Heart right ventricle (tissue), 16 donors: ENCODE data around the gene ADAM10. TPM values are rescaled to one million over a fixed set of nuclear protein-coding genes. Genes with fewer than 3 reads are reported as not detected.

Experiments
- ATAC-seq, 8 donors: fragments of 200-7000 bp; cut with Tn5 transposase; one replicate each; pipeline ENCODE4 v1.9.1; 2020; ENCODE audit warnings: mild to moderate bottlenecking in 8 of 8, moderate library complexity in 8 of 8, moderate number of reproducible peaks in 1 of 8
- DNase-seq, 2 donors: peaks; one replicate each; pipeline ENCODE4 v3.0.0-alpha.2; 2020
- H3K27ac ChIP-seq, 10 donors: fragments of 200-600 bp; sonication (generic) in 2 of 10; one replicate each; pipeline versions ENCODE4 v1.5.0 to v1.8.0; 2020 to 2022; ENCODE audit warnings: mild to moderate bottlenecking in 3 of 10
- H3K27me3 ChIP-seq, 7 donors: fragments of 200-600 bp; one replicate each; pipeline ENCODE4 v1.8.0; 2021 to 2022; ENCODE audit warnings: mild to moderate bottlenecking in 2 of 7
- H3K36me3 ChIP-seq, 9 donors: fragments of 200-600 bp; sonication (generic) in 1 of 9; one replicate each; pipeline versions ENCODE4 v1.5.0 to v1.8.0; 2020 to 2022; ENCODE audit warnings: mild to moderate bottlenecking in 2 of 9
- H3K4me1 ChIP-seq, 9 donors: fragments of 200-600 bp; sonication (generic) in 1 of 9; one replicate each; pipeline versions ENCODE4 v1.5.0 to v1.8.0; 2020 to 2022; ENCODE audit warnings: mild to moderate bottlenecking in 4 of 9
- H3K4me3 ChIP-seq, 10 donors: fragments of 200-600 bp; sonication (generic) in 2 of 10; one replicate each; pipeline versions ENCODE4 v1.5.0 to v1.8.0; 2020 to 2022; ENCODE audit warnings: mild to moderate bottlenecking in 7 of 10, moderate library complexity in 2 of 10
- H3K9me3 ChIP-seq, 11 donors: fragments of 200-600 bp in 10 of 11; sonication (generic) in 2 of 11; one replicate each; pipeline versions ENCODE4 v1.5.0 to v1.8.0; 2013 to 2022; ENCODE audit warnings: mild to moderate bottlenecking in 2 of 11, control low read depth in 1 of 11, moderate library complexity in 1 of 11
- WGBS, 2 donors: extraction: QIAGEN DNeasy Blood & Tissue Kit; methylation state at CpG; one replicate each; pipeline ENCODE4 v1.1.7; 2013; ENCODE audit warnings: inconsistent platforms in 1 of 2; 5-methylcytosine and 5-hydroxymethylcytosine counted together
- intact Hi-C, 10 donors: fragments of 100-400 bp; cut with DNase I; formaldehyde crosslinking; loops; one replicate each; pipeline versions ENCODE4 v1.11.1 to v1.14.2; 2022
- polyA plus RNA-seq, 2 donors: library from polyadenylated mRNA; stranded (reverse); fragments of 200-250 nt; gene quantifications; one replicate each; pipeline ENCODE4 v1.2.3, GENCODE V29; 2013
- total RNA-seq, 10 donors: library from RNA; stranded (reverse); fragmentation: NEBNext Ultra II Directional in 3 of 10; extraction: Animal tissue kit (Norgen Biotek cat#: 25700) in 3 of 10; gene quantifications; one replicate each; pipeline versions ENCODE4 v1.2.1 to v1.2.4, GENCODE V29; 2021 to 2023
- TF ChIP-seq, protein P1 (sequence below), 9 donors: fragments of 200-600 bp; sonication (generic) in 2 of 9; IDR thresholded peaks; one replicate each; pipeline versions ENCODE4 v1.5.0 to v1.8.0; 2021 to 2022; ENCODE audit warnings: antibody characterized with exemption in 9 of 9, mild to moderate bottlenecking in 5 of 9, moderate library complexity in 1 of 9
- donor health status: Arrhythmogenic right ventricular cardiomyopathy.
- donor health status: ischemic (EF 13 %, LVEDD 7.1; RV severe dilation, severe dysfunction).
- donor health status: healthy with polysubstance abuse.
- donor health status: DM: no; HTN: yes; CAD: no.
- donor health status: DM: no; HTN: no; CAD: no.
- donor health status: ischemic (EF 25% LVEDD 6.9; RV normal size, moderate dysfunction).
- donor health status: ischemic (EF 25% LVEDD 5.7; RV mildly dilated, moderate dysfunction).
- donor health status: healthy.
- donor health status: DM: yes; HTN: yes; CAD: no.
- donor health status: Ischemic cardiomyopathy.
- donor health status: ischemic (EF 35%, LVEDD 5.7; RV mildly dilated, moderate dysfunction).
- donor health status: nonischemic (EF 11% LVEDD 7.7; RV severe dilation, severe dysfunction).
- donor health status: DM: yes; HTN: yes; CAD: no.
- donor health status: PGD.
- donor health status: ischemic (EF 29% LVEDD 5.4; RV normal size, mild dysfunction).
- donor health status: nonischemic (EF 23%, LVEDD 6.1; RV moderate dilation, normal function).

The ADAM10 gene
- total and polyA plus RNA-seq, 12 donors, result 10.2 to 110 (median 80.1) TPM

DNA sequence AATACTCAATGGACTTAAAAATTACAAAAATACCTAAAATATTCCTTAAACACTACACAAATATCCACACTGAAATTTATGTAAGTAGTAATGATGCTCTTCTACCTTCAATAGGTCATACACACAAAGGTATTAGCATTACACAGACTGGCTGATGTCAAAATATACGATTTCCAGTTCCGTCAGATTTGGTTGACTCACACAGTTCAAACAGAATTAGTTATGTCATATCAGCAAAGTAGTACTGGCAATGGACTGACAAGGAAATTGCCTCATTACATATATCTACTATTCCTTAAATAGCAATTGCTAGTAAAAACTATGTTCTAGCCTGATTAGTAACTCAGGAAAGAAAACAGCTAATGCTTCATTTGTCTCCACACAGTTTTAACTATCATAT is 70.8 kb downstream of the ADAM10 start:
- Histone ChIP-seq H3K27ac (peak overlapping the region in 1 of 10 donors; percentile 18), H3K9me3 (no peaks in the 10 kb centered on the region), H3K4me3 (no peak overlapping the region), H3K27me3 (no peaks in the 10 kb centered on the region), H3K36me3 (peaks cover 0 to 44% (median 0%) of the 10 kb centered on the region in 9 donors), H3K4me1 (peaks cover 0 to 44% (median 22%) of the 10 kb centered on the region in 9 donors)
- WGBS, 2 donors, result 74 to 75% methylated on average over 2 of the region's 2 CpGs
- intact Hi-C loops, result loop anchor here in 2 of 10 donors (5.0 kb wide), 1 partner anchor 69 kb away; the partner anchor contains the start of gene ADAM10 (in 2 of the 2)
- TF ChIP-seq, protein P1, sequence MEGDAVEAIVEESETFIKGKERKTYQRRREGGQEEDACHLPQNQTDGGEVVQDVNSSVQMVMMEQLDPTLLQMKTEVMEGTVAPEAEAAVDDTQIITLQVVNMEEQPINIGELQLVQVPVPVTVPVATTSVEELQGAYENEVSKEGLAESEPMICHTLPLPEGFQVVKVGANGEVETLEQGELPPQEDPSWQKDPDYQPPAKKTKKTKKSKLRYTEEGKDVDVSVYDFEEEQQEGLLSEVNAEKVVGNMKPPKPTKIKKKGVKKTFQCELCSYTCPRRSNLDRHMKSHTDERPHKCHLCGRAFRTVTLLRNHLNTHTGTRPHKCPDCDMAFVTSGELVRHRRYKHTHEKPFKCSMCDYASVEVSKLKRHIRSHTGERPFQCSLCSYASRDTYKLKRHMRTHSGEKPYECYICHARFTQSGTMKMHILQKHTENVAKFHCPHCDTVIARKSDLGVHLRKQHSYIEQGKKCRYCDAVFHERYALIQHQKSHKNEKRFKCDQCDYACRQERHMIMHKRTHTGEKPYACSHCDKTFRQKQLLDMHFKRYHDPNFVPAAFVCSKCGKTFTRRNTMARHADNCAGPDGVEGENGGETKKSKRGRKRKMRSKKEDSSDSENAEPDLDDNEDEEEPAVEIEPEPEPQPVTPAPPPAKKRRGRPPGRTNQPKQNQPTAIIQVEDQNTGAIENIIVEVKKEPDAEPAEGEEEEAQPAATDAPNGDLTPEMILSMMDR (IDR thresholded peaks at IDR 0.05), result no peak
- DNase-seq (no peak), ATAC-seq (peak in 2 of 8 donors; percentile 41 to 47)

DNA sequence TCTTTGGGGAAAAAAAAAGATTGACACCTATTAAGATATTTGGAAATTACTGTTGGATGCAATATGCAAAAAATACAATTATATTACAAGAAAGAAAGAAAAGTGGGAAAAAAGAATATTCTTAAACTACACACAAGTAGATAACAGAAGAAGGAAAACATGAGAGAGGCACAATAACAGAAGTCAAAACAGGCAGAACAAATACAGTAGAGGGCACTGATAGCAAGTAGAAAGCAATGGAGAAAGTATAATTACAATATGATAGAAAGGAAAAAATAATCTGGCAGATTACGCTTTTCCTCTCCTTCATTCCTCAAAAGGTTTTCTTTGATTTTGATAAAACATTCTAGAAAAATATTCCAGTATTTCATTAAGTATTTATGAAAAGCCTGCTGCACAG is 72.1 kb downstream of the ADAM10 start:
- Histone ChIP-seq H3K4me3 (no peak overlapping the region), H3K36me3 (peaks cover 0 to 44% (median 0%) of the 10 kb centered on the region in 9 donors), H3K4me1 (peaks cover 0 to 37% (median 19%) of the 10 kb centered on the region in 9 donors), H3K27ac (no peak overlapping the region), H3K9me3 (no peaks in the 10 kb centered on the region), H3K27me3 (no peaks in the 10 kb centered on the region)
- intact Hi-C loops, result loop anchor here in 2 of 10 donors (5.0 kb wide), 1 partner anchor 70 kb away; the partner anchor contains the start of gene ADAM10 (in 2 of the 2)
- WGBS, 2 donors, result 64 to 68% methylated on average over 1 of the region's 1 CpG
- DNase-seq, result no peak
- ATAC-seq, result no peak
- TF ChIP-seq, protein P1 (IDR thresholded peaks at IDR 0.05), result peak in 7 of 9 donors; percentile 17 to 56 (median 34)

DNA sequence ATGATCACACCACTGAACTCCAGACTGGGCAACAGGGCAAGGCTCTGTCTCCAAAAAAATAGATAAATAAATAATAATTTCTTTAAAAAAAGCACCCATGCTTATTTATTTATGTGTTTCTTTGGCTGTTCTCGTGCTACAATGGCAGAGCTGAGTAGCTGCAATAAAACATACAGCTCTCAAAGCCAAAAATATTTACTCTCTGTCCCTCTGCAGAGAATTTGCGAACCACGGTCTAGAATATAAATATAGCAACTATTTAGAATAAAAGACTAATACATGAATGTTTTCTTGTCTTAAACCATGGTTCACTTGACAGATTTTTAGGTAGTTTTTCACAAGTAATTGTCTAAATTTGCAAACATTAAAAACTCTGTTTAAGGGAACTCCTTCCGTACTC is 72.7 kb downstream of the ADAM10 start:
- intact Hi-C loops, result loop anchor here in 2 of 10 donors (5.0 kb wide), 1 partner anchor 71 kb away; the partner anchor contains the start of gene ADAM10 (in 2 of the 2)
- Histone ChIP-seq H3K27me3 (no peaks in the 10 kb centered on the region), H3K4me3 (no peak overlapping the region), H3K4me1 (peaks cover 0 to 31% (median 13%) of the 10 kb centered on the region in 9 donors), H3K36me3 (peaks cover 0 to 44% (median 0%) of the 10 kb centered on the region in 9 donors), H3K27ac (no peak overlapping the region), H3K9me3 (no peaks in the 10 kb centered on the region)
- no peak for ATAC-seq
- 65 to 74% methylated on average over 4 of the region's 4 CpGs for WGBS, 2 donors
- TF ChIP-seq, protein P1 (IDR thresholded peaks at IDR 0.05), result no peak
- DNase-seq, result no peak

DNA sequence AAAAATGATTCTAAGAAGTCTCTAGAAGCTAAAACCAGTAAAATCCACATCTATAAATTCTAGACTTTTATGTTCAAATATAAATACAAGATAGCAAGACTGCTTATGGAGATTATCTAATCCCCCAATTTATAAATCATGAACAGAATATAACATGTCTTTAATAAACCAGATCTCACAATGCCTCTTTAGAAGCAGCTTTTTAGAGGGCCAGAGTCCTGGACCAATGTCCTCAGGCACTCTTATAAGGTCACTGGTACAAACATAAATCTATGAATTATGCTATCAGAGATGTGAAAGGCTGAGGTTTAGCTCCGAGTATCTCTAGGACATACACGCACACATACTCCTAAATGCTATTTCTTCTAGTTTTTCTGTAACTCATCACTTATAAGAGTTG is 78.3 kb downstream of the ADAM10 start:
- ATAC-seq (no peak), DNase-seq (no peak)
- no peak overlapping the region for H3K4me3 ChIP-seq
- no peaks in the 10 kb centered on the region for H3K27me3 ChIP-seq
- peaks cover 3 to 23% (median 10%) of the 10 kb centered on the region in 9 donors for H3K4me1 ChIP-seq
- 84 to 88% methylated on average over 2 of the region's 2 CpGs for WGBS, 2 donors
- TF ChIP-seq, protein P1 (IDR thresholded peaks at IDR 0.05), result no peak
- intact Hi-C loops, result no loop called here
- H3K9me3 ChIP-seq, result no peaks in the 10 kb centered on the region
- H3K36me3 ChIP-seq, result peaks cover 0 to 23% (median 0%) of the 10 kb centered on the region in 9 donors
- no peak overlapping the region for H3K27ac ChIP-seq
